ENCODE results near the gene NMNAT3. TPM values are rescaled to one million over a fixed set of nuclear protein-coding genes. Genes with fewer than 3 reads are reported as not detected.
A peak's percentile ranks its signal among the peaks of the same experiment; 100 is the strongest.

The NMNAT3 gene
- total RNA-seq, 2 donors from 2014 or later: 1.2 to 1.6 TPM

DNA sequence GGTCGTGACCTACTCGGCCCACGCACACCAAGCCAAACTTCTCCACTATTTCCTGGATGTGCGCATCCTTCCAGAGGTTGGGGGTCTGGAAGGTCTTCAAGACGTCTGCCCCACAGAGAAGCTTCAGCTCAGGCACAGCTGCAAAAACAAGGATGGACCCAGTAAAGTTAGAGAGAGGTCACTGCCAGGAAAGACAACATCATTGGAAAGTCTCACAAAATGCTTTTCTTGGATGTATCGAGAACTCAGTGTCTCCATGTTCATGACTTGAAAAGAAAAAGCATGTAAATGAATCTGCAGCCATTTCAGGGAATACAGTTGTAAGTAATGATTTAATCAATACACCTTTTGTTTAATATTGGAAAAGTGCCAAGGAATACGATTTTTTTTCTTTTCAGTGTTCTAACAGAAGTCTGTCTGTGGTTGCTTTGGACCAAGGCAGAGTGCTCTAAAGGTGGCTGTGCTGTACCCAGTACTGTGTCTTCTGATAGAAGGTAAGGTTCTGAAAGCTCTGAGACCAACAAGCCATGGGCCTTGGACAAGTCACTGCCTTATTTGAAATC lies 116.4 kb downstream of the NMNAT3 start:
- H3K4me3 ChIP-seq (ENCODE audit: low read length): no peak overlapping the region
- no peaks in the 10 kb centered on the region for H3K27me3 Mint-ChIP-seq (ENCODE audit: insufficient read depth)
- H3K27ac Mint-ChIP-seq: no peak overlapping the region
- no peak overlapping the region for H3K4me3 Mint-ChIP-seq
- H3K4me1 ChIP-seq (ENCODE audit: control insufficient read depth, insufficient read depth, low read length): no peaks in the 10 kb centered on the region
- TF ChIP-seq, protein P1, sequence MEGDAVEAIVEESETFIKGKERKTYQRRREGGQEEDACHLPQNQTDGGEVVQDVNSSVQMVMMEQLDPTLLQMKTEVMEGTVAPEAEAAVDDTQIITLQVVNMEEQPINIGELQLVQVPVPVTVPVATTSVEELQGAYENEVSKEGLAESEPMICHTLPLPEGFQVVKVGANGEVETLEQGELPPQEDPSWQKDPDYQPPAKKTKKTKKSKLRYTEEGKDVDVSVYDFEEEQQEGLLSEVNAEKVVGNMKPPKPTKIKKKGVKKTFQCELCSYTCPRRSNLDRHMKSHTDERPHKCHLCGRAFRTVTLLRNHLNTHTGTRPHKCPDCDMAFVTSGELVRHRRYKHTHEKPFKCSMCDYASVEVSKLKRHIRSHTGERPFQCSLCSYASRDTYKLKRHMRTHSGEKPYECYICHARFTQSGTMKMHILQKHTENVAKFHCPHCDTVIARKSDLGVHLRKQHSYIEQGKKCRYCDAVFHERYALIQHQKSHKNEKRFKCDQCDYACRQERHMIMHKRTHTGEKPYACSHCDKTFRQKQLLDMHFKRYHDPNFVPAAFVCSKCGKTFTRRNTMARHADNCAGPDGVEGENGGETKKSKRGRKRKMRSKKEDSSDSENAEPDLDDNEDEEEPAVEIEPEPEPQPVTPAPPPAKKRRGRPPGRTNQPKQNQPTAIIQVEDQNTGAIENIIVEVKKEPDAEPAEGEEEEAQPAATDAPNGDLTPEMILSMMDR (conservative IDR thresholded peaks at IDR 0.05): no peak
- no peaks in the 10 kb centered on the region for H3K36me3 ChIP-seq (ENCODE audit: control insufficient read depth, insufficient read depth, low read length)
- no peaks in the 10 kb centered on the region for H3K9me3 ChIP-seq (ENCODE audit: control insufficient read depth, low read length)
- peak; percentile 17 for DNase-seq
- H3K9me3 Mint-ChIP-seq: no peaks in the 10 kb centered on the region
- 89 to 92% methylated on average over 4 to 7 of the region's 7 CpGs for WGBS, 2 experiments (ENCODE audit: insufficient coverage in 1 of 2, insufficient read length in 1 of 2)
- no peak overlapping the region for H3K9ac ChIP-seq (ENCODE audit: extremely low read depth, low read length, poor library complexity, severe bottlenecking)
- H3K27me3 ChIP-seq (ENCODE audit: control insufficient read depth, insufficient read depth, low read length, poor library complexity, severe bottlenecking): no peaks in the 10 kb centered on the region
- H3K36me3 Mint-ChIP-seq (ENCODE audit: low read depth): no peaks in the 10 kb centered on the region
- peaks cover 3% of the 10 kb centered on the region for H3K4me1 Mint-ChIP-seq
- no peak overlapping the region for H3K27ac ChIP-seq (ENCODE audit: low read depth, low read length)

DNA sequence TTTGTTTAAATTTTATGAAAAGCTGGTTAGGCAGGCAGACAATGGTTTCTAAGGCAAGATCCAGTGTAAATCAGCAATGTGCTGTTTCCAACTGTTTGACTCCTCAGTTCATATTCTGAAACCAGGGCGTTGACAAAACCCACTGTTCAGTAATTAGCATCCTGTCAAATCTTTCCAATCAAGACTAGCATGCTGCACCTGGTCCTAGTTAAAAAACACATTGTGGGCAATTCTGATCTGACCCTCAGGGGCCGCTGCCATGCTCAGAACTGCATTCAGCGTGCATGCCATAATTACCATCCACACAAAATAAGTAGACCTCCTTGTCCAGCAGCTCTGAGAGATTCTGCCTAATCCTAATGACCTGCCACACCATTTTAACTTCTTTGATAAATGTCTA lies 117.4 kb downstream of the NMNAT3 start:
- no peaks in the 10 kb centered on the region for H3K36me3 ChIP-seq (ENCODE audit: control insufficient read depth, insufficient read depth, low read length)
- no peak overlapping the region for H3K27ac Mint-ChIP-seq
- H3K4me3 Mint-ChIP-seq: no peak overlapping the region
- DNase-seq: no peak
- H3K4me1 ChIP-seq (ENCODE audit: control insufficient read depth, insufficient read depth, low read length): no peaks in the 10 kb centered on the region
- H3K9me3 Mint-ChIP-seq: no peaks in the 10 kb centered on the region
- H3K36me3 Mint-ChIP-seq (ENCODE audit: low read depth): no peaks in the 10 kb centered on the region
- WGBS, 2 experiments (ENCODE audit: insufficient coverage in 1 of 2, insufficient read length in 1 of 2): 56 to 89% methylated on average over 2 to 3 of the region's 3 CpGs
- H3K9ac ChIP-seq (ENCODE audit: extremely low read depth, low read length, poor library complexity, severe bottlenecking): no peak overlapping the region
- no peaks in the 10 kb centered on the region for H3K9me3 ChIP-seq (ENCODE audit: control insufficient read depth, low read length)
- TF ChIP-seq, protein P1 (conservative IDR thresholded peaks at IDR 0.05): no peak
- H3K4me1 Mint-ChIP-seq: peaks cover 3% of the 10 kb centered on the region
- H3K27me3 Mint-ChIP-seq (ENCODE audit: insufficient read depth): no peaks in the 10 kb centered on the region
- no peaks in the 10 kb centered on the region for H3K27me3 ChIP-seq (ENCODE audit: control insufficient read depth, insufficient read depth, low read length, poor library complexity, severe bottlenecking)
- H3K27ac ChIP-seq (ENCODE audit: low read depth, low read length): peak overlapping the region; percentile 82
- no peak overlapping the region for H3K4me3 ChIP-seq (ENCODE audit: low read length)

DNA sequence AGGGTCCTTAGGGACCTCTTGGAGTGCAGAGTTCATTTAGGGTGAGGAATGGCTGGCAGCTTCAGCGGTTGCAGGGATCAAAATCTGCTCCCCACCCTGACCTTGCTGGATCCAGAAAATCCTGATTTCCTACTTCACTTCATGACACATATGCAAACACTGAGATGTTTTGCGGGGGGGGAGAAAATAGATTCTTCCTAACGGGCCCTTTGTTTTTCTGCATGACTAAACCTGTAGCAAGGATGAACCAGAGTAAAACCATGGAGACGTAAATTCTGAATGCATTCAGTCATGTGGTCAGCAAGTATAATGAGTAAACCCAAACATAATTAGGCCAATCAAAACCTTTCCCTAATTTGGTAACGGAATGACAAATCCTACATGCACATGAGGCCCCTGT lies 118.2 kb downstream of the NMNAT3 start:
- WGBS, 2 experiments (ENCODE audit: insufficient coverage in 1 of 2, insufficient read length in 1 of 2): 50 to 65% methylated on average over 2 to 5 of the region's 5 CpGs
- H3K4me3 Mint-ChIP-seq: no peak overlapping the region

More for the DNA sequence above, 118.2 kb downstream of the NMNAT3 start:
- no peak overlapping the region for H3K27ac Mint-ChIP-seq
- no peak overlapping the region for H3K9ac ChIP-seq (ENCODE audit: extremely low read depth, low read length, poor library complexity, severe bottlenecking)
- peak overlapping the region; percentile 82 for H3K27ac ChIP-seq (ENCODE audit: low read depth, low read length)
- TF ChIP-seq, protein P1 (conservative IDR thresholded peaks at IDR 0.05): no peak
- H3K4me1 Mint-ChIP-seq: peaks cover 3% of the 10 kb centered on the region
- no peaks in the 10 kb centered on the region for H3K36me3 Mint-ChIP-seq (ENCODE audit: low read depth)
- H3K36me3 ChIP-seq (ENCODE audit: control insufficient read depth, insufficient read depth, low read length): no peaks in the 10 kb centered on the region
- no peaks in the 10 kb centered on the region for H3K27me3 ChIP-seq (ENCODE audit: control insufficient read depth, insufficient read depth, low read length, poor library complexity, severe bottlenecking)
- H3K9me3 ChIP-seq (ENCODE audit: control insufficient read depth, low read length): no peaks in the 10 kb centered on the region
- H3K27me3 Mint-ChIP-seq (ENCODE audit: insufficient read depth): peaks cover under 1% of the 10 kb centered on the region
- no peak overlapping the region for H3K4me3 ChIP-seq (ENCODE audit: low read length)
- H3K9me3 Mint-ChIP-seq: no peaks in the 10 kb centered on the region
- no peak for DNase-seq
- no peaks in the 10 kb centered on the region for H3K4me1 ChIP-seq (ENCODE audit: control insufficient read depth, insufficient read depth, low read length)
